GM18861 (cell line): ENCODE data around the gene ANKRD52.
"Not testable (repeated sequence)": the region's sequence is repeated elsewhere in the genome, so short reads cannot be mapped to it uniquely, and the experiment has no call there.

ENCODE experiments used
- ATAC-seq: cut with Tn5 transposase; IDR thresholded peaks from one replicate; pipeline ENCODE4 v1.9.1; 2021; ENCODE audit not compliant: unreplicated experiment

The ANKRD52 gene

DNA sequence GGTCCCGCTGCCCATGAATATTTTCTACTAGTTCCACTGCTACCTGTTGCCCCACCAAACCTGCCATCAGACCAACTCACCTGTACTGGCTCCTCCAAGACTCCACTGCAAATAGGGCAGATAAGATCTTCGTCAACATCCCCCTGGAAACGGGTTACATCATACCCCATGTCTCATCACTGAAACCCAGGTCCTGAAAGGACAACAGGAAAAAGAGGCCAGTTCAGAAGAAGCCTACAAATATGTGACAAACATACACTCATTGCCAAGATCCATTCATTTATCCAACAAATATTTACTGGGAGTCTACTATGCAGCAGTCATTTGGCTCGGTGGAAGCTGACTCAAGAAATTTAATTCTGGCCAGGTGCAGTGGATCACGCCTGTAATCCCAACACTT is 44.3 kb downstream of the ANKRD52 start:
- ATAC-seq: no peak

DNA sequence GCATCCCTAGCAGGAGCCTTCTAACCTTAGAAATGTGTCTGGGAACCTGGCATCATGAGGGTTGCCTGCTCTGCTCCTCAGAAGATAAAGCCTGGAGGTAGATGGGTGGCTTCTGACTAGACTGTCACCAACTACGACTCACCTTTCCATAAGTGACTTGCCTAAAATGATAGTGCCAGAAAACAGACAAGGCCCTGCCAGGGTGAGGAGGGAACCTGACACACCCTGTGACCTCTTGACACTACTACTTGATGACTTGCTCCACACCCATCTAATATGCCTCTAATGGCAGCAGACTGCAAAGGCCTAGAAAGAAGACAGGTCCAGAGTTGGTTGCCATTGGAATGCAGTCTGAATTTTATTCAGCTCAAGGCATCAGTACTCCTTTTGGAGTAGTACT is 45.8 kb downstream of the ANKRD52 start:
- no peak for ATAC-seq

GRCh38 chr12:56208006-56208405 is 50.2 kb downstream of the ANKRD52 start:
- ATAC-seq: no peak

GRCh38 chr12:56206452-56207166 is 51.6 kb downstream of the ANKRD52 start:
- ATAC-seq: no peak

GRCh38 chr12:56205445-56205844 is 52.7 kb downstream of the ANKRD52 start:
- ATAC-seq: no peak

DNA sequence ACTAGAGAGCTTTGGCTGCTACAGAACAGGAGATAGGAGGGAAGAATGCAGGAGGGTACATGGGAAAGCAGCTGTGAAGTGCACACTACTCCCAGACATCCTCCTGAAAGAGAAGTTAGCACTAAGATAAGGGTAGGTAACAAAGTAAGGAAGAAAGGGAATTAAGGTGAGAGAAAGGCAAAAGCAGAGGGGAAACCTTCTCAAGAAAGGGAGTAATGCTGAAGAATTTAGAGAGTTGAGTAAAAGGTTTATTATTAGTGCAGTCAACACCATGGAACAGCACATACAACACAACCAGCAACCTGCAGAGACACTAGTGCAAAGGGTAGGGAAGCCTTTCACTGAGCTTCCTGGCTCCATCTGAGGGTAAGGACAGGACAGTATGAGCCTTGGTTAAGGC is 53.9 kb downstream of the ANKRD52 start:
- ATAC-seq: no peak

DNA sequence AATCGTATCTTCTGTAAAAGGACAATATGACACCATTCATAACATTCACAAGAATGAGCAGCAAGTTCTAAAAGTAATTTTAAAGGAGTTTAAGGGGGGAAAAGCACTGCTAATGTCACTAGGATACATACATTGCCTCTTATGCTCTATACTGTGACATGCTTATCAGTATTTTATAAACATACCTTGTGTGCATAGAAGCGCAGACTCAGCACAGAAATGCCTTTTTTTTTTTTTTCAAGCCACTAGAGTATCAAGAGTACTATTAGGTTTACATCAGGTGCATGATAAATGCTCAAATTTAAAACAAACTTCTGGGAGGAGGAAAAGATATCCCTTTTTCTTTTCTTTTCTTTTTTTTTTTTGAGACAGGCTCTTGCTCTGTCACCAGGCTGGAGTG is 55.3 kb downstream of the ANKRD52 start:
- ATAC-seq: no peak

DNA sequence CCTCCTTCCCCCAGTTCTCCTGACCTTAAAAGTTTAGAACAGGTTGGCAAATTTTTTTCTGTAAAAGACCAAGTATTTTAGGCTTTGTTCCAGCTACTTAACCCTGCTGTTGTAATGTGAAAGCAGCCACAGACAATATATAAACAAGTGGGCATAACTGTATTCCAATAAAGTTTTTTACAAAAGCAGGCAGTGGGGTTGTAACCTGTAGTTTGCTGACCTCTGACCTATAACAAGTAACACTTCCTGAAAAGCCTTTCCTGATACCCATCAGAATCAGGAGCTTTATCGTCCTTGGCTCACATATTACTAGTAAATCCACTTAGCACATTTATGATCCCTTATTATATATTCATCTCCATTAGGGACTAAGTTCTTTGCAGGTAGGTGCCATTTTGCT is 55.8 kb downstream of the ANKRD52 start:
- no peak for ATAC-seq

- no peak for ATAC-seq
These were observed 59.3 kb downstream of the ANKRD52 start for GRCh38 chr12:56198836-56199235.

DNA sequence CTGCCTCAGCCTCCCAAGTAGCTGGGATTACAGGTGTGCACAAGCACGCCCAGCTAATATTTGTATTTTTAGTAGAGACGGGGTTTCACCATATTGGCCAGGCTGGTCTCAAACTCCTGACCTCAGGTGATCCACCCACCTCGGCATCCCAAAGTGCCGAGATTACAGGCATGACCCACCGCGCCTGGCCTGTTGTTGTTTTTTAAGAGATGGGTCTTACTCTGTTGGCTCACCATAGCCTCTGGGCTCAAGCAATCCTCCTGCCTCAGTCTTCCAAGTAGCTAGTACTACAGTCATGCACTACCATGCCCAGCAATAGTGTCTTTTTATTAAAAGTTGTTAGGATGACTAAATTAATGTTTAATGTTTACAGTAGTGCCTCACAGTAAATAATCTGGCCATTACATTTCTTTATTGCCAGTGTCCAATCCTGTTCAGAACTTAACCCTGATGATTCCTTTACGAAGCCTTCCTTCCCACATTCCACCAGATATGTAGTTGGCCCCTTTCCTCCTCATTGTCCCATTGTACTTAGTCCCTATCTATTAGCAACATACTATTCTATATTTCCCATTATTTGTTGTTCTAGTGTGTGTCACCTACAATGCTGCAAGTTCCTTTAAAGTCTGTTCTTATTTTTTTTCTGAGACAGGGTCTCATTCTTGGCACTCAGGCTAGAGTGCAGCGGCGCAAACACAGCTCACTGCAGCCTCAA is 60.1 kb downstream of the ANKRD52 start:
- no peak for ATAC-seq

GRCh38 chr12:56196818-56197550 is 61.2 kb downstream of the ANKRD52 start:
- ATAC-seq: not testable (repeated sequence)

DNA sequence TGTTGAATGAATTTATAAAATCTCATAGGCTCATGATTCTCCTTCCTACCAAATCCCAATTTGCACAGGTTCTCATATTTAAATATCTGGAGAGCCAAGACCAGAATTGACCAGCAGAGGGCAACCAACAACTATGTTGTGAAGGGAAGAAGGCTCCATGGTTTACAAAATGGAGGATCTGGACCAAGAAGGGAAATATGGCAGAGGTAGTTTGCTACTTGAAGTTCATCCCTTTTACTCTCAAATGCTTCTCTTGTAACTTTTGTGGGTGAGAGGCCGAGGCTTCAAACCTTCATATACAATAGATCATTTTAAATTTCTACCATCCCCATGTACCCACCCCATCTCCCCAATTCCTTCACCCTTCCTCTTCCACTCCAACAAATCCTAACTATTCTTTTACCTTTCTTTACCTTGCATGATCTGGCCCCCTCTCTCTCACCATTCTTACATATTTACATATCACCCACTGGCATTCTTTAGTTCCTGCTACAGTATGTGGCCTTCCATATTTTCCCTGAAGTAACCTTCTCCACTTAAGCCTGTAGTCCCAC is 65.1 kb downstream of the ANKRD52 start:
- ATAC-seq: peak; percentile 33

DNA sequence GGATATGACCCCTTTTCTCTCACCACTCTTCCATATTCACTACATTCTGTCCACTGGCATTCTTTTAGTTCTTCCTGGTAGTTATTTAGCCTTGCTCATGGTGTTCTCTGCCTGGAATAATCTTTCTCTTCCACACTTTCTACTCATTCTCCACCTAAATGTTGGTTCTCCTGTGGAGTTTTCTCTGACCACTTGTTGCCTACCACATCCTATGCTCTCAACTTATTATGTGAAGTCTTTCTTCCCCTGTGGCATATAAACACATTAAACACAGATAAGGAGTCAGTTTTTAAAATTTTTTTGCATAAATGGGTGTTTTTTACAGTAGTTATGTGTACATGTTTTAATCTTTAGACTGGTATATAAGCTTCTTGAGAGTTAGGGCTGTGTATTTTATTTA is 65.6 kb downstream of the ANKRD52 start:
- ATAC-seq: no peak

- ATAC-seq: no peak
These were observed 67.5 kb downstream of the ANKRD52 start for GRCh38 chr12:56190695-56191155.

GRCh38 chr12:56189918-56190694 is 68.1 kb downstream of the ANKRD52 start:
- ATAC-seq: no peak

GRCh38 chr12:56189099-56189917 is 68.9 kb downstream of the ANKRD52 start, which contains the start of gene SMARCC2:
TSS of gene SMARCC2 (minus strand) at chr12:56189483. CDS start at chr12:56189461, 22 bp downstream.
- ATAC-seq: peak; percentile 62

DNA sequence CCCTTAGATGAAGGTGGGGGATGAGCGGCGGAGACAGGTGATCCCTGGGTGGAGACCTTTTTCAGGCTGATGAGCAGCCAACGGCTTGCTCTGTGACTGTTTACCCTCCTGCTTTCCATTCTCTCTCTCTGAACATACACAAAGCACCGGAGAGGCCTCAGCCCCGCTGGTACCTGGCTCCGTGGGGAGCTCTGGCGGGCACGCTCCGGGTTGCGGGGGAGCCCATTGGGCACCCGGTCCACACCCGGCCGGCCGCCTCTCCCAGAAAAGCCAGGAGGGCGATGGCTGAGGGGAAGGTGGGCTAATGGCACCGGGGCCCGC is 69.4 kb downstream of the ANKRD52 start:
- ATAC-seq: no peak

DNA sequence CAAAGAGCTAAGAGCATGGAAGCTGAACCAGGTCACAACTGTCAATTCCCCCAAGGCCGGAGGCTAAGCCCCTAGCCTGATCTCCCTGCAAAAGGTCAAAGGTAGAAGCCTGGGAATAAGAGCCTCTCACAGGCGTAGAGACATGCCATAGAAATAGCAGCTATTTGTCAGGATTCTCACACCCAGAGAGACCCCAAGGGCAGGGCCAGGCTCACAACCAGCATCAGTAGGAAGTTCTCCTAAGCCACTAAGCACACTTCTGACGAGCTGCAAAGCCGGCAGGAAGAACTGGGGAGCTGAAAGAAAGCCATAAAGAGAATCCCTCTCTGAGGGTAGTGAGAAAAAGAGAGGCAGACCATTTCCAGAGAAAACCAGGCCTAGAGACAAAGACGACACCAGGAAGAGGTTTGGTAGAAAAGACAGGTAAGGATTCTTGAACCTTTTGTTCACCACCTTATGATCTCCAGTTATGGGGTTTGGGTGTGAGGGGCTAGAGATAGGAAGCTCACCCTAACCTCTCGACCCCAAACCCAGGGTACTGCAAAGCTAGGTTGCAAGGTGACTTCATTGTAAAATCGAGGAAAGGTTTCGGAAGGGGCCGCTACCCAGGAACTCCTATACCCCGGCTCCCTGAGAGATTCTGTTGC is 69.9 kb downstream of the ANKRD52 start:
- ATAC-seq: no peak
